ENCODE measurements around the gene LYRM4. TPM values are rescaled to one million over a fixed set of nuclear protein-coding genes. Genes with fewer than 3 reads are reported as not detected.
A peak's percentile ranks its signal among the peaks of the same experiment; 100 is the strongest.

Gene LYRM4
- total RNA-seq, 4 donors from 2014 or later = 21.4 to 47.8 (median 26.2) TPM

DNA sequence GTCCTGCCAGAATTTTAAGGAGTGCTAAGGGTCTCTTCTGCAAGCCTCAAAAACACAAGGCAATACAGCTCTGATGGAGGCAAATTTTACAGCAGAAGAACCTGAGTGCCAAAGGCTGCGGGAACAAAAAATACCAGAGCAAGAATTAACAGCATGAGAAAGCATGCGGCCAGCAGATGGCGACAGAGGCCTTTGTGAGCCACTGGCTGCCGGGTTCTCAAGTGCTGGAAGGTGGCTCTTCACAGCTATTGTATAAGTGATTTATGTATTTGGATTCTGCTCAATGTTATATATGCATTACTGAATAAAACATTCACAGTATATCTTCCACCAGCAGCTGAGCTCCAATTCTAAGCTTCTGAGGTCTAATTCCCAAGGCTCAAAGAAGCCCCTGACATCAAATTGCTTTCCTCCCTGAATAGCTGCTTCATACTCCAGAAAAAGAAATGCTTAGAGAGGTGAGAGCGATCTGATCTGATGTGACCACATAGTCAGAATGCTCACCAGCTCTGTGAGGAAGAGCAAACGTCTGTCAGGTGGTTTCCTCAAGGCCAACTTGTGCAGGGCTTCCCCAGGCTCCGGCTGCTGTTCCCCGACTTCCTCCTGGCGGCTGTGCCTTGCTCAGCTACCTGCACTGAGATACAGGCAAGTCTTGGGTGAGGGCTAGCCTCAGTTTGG, 117.0 kb downstream of the LYRM4 start:
- TF ChIP-seq, protein P1, sequence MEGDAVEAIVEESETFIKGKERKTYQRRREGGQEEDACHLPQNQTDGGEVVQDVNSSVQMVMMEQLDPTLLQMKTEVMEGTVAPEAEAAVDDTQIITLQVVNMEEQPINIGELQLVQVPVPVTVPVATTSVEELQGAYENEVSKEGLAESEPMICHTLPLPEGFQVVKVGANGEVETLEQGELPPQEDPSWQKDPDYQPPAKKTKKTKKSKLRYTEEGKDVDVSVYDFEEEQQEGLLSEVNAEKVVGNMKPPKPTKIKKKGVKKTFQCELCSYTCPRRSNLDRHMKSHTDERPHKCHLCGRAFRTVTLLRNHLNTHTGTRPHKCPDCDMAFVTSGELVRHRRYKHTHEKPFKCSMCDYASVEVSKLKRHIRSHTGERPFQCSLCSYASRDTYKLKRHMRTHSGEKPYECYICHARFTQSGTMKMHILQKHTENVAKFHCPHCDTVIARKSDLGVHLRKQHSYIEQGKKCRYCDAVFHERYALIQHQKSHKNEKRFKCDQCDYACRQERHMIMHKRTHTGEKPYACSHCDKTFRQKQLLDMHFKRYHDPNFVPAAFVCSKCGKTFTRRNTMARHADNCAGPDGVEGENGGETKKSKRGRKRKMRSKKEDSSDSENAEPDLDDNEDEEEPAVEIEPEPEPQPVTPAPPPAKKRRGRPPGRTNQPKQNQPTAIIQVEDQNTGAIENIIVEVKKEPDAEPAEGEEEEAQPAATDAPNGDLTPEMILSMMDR (IDR thresholded peaks at IDR 0.05) = peak in 1 of 3 donors; percentile 55
- ATAC-seq (ENCODE audit: low FRiP score) = no peak
- peak; percentile 95 for DNase-seq (ENCODE audit: low spot score)

DNA sequence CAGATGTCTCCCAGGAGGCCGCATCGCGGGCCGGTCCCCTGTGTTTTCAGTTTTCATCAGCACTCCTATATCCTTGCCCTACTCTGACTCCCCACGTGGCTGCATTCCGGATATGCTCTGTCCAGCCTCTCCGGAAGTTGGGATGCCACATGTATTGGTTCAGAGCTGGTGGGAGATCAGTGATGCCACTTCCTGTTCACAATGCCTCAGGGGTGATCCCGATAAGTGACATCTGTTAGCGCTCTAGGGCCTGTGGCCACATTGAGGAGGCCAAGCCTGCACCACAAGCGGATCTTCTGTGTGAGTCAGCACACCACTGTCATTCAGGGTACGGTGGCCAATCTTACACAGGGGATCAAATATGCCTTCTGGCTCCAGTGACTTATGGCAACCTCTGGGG, 117.8 kb downstream of the LYRM4 start:
- TF ChIP-seq, protein P1 (IDR thresholded peaks at IDR 0.05) = no peak
- ATAC-seq (ENCODE audit: low FRiP score) = no peak
- no peak for DNase-seq (ENCODE audit: low spot score)

DNA sequence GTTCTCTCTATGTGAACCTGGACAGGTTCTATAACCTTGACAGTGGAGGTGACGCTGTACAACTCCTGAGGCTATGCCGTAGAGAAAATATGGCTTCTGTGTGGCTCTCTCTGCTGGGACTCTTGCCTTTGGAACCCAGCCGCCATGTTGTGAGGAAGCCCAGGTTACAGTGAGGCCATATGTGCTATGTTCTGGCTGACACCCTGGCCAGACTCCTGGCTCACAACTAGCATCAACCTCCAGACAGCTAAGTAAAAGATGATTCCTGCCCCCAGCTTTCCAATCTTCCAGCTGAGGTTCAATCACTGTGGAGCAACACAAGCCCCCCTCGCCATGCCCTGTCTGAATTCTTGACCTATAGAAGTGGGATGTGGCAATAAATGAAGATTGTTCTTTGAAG, 118.6 kb downstream of the LYRM4 start:
- TF ChIP-seq, protein P1 (IDR thresholded peaks at IDR 0.05) = no peak
- DNase-seq (ENCODE audit: low spot score) (no peak), ATAC-seq (ENCODE audit: low FRiP score) (no peak)

DNA sequence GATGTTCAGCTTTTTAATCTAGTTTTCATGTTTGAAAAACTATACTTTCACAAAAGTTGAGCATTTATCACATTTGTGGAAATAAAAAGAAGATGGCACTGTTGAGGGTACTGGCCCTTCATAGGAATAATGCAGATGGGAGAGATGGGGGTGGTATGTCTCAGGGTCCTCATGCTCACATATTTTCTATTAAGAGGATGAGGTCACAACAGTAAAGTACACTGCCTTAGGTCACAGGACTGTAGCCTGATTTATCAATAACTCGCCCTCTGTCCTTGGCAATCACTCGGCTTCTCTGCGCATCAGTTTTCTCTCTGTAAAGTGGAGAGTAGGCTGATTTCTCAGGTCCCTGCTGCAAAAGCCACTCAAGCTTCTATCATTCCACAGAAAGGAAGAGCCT, 119.7 kb downstream of the LYRM4 start:
- no peak for DNase-seq (ENCODE audit: low spot score)
- no peak for ATAC-seq (ENCODE audit: low FRiP score)
- TF ChIP-seq, protein P1 (IDR thresholded peaks at IDR 0.05) = no peak

DNA sequence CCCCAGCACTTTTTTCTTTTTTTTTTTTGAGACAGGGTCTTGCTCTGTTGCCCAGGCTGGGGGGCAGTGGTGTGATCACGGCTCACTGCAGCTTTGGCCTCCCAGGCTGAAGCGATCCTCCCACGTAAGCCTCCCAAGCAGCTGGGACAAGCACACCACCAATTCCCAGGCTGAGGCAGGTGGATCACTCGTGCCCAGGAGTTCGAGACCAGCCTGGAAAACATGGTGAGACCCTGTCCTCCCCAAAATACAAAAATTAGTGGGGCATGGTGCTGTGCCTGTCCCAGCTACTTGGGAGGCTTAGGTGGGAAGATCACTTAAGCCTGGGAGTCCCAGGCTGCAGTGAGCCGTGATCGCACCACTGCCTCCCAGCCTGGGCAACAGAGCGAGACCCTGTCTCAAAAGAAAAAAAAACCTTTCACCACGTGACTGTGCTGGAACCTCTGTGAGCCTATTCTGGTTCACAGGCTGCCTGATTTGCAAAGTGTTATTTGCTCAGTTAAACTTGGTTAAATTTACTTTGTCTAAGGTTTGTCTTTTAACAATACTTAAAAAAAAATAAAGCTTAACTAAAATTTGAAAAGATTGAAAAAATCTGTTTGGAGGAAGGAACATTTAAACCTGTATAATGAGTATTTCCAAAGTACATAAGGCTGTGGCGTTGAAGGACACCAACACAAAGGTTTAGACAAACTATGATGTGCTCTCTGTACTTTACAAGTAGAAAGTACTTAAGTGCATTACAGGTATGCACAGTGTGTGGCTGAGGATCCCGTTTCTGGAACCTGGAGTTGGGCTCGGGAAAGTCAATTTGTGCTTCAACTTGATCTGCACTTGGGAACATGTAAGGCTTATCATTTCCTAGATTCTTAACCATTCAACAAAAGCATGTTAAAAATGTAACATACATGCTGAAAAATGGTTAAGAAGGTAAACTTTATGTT, 120.7 kb downstream of the LYRM4 start:
- DNase-seq (ENCODE audit: low spot score) = no peak
- no peak for ATAC-seq (ENCODE audit: low FRiP score)
- TF ChIP-seq, protein P1 (IDR thresholded peaks at IDR 0.05) = no peak

DNA sequence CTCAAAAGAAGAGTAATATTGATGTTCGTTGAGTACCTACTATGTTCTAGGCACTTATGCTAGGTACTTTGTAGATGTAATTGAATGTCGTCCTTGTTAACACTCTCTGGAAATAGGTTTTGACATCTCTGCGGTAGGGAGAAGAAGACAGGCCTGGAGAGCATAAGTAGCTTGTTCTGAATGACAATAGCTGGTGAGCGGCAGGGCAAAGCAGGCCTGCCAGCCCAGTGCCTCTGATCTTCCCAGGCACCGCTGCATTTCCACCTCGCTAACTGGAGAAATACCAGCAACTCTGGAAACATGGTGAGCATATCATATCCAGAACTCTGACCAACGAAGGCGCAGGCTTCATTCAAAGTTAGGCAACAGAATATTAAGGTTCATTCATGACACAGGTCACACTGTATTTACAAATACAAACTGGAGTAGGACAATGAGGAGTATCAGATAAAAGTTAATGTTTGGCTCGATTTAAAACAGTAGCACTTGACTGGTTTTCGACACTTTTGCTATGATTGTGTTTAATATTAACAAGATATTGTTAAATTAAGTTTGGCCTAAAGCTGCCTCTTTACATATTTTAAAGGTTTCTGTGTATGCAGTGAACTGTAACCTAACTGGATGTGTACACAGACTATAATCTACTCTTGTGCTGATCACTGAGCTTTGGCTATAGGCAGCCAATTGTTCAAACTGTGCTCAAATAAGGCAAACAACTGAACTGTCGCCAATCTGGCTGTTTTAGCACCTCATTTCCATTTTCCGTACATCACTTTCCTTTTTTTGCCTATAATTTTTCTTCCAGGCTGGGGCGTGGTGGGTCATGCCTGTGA, 121.5 kb downstream of the LYRM4 start:
- TF ChIP-seq, protein P1 (IDR thresholded peaks at IDR 0.05) = no peak
- DNase-seq (ENCODE audit: low spot score) (no peak), ATAC-seq (ENCODE audit: low FRiP score) (no peak)

Data from omental fat pad (tissue), 4 donors.